Esophagus muscularis mucosa (tissue), 3 donors: ENCODE data around the gene YY1.

Source experiments
- POLR2AphosphoS5 ChIP-seq, 2 donors: sonication (generic); formaldehyde crosslinking; IDR thresholded peaks; one replicate each; pipeline ENCODE4 v1.6.1; 2017; ENCODE audit warnings: antibody characterized with exemption in 2 of 2
- TF ChIP-seq, protein P1 (sequence below), 3 experiments: fragments of 200-600 bp in 2 of 3; fragments of 450-650 bp in 1 of 3; sonication (generic) in 2 of 3; IDR thresholded peaks; one replicate each; pipeline ENCODE4 v1.5.1; 2017 to 2019; ENCODE audit warnings: antibody characterized with exemption in 3 of 3, mild to moderate bottlenecking in 2 of 3, moderate library complexity in 1 of 3

DNA sequence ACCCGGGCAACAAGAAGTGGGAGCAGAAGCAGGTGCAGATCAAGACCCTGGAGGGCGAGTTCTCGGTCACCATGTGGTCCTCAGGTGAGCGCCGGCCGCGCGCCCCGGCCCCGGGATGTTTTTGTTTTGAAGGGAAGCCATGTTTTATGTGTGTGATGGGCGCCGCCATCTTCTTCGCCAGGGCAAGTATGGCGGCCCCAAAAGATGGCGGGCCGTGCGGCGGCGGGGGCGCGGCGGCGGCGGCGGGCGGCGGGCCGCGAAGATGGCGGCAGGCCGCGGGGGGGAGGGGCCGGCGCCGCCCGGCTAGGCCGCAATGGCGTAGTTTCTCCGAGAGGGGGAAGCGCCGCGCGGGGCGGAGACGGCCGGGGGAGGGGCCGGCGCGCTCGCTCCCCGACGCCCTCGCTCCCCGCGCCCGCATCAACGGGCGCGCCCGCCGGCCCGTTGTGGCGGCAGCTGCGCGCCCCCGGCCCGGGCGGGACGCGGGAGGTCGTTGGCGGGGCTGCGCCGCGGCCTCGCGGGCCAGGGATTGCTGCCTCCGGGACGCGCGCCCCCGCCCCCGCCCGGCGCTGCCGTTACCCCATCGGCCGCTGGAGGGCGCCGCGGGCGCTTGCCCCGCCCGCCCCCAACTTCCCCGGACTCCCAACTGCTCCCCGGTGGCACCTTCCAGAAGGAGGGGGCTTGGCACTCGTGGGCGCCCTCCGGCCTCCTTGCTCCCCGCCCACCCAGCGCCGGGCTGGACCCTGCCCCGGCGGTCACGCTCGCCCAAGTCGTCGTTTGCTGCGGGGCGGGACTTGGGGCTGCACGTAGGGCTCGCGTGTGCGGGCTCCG, 1.1 kb downstream of the YY1 start:
- peak; percentile 88 to 90 for TF ChIP-seq POLR2AphosphoS5 (IDR thresholded peaks at IDR 0.05)
- TF ChIP-seq, protein P1, sequence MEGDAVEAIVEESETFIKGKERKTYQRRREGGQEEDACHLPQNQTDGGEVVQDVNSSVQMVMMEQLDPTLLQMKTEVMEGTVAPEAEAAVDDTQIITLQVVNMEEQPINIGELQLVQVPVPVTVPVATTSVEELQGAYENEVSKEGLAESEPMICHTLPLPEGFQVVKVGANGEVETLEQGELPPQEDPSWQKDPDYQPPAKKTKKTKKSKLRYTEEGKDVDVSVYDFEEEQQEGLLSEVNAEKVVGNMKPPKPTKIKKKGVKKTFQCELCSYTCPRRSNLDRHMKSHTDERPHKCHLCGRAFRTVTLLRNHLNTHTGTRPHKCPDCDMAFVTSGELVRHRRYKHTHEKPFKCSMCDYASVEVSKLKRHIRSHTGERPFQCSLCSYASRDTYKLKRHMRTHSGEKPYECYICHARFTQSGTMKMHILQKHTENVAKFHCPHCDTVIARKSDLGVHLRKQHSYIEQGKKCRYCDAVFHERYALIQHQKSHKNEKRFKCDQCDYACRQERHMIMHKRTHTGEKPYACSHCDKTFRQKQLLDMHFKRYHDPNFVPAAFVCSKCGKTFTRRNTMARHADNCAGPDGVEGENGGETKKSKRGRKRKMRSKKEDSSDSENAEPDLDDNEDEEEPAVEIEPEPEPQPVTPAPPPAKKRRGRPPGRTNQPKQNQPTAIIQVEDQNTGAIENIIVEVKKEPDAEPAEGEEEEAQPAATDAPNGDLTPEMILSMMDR (IDR thresholded peaks at IDR 0.05) = peak; percentile 74 to 87 (median 76)
